IMR-90 (cell line): ENCODE results near the gene DTNA.
"Not testable (repeated sequence)": the region's sequence is repeated elsewhere in the genome, so short reads cannot be mapped to it uniquely, and the experiment has no call there.

ENCODE experiments used
- BHLHE40 ChIP-seq: fragments of 150-350 bp; IDR thresholded peaks from 2 replicates; pipeline ENCODE4 v1.6.1; 2016; ENCODE audit warnings: mild to moderate bottlenecking, low read depth, low read length
- CEBPB ChIP-seq: IDR thresholded peaks from 2 replicates; pipeline ENCODE4 v1.6.1; 2012; ENCODE audit warnings: low read depth, low read length, improper control_type of control experiment
- FOS ChIP-seq: fragments of 150-350 bp; IDR thresholded peaks from 2 replicates; pipeline ENCODE4 v1.6.1; 2016; ENCODE audit warnings: low read depth, low read length
- MAFK ChIP-seq: IDR thresholded peaks from 2 replicates; pipeline ENCODE4 v1.6.1; 2012; ENCODE audit warnings: low read depth, low read length, improper control_type of control experiment
- MAZ ChIP-seq: IDR thresholded peaks from 2 replicates; pipeline ENCODE4 v1.6.1; 2012; ENCODE audit warnings: low read depth, mild to moderate bottlenecking, low read length, improper control_type of control experiment, moderate library complexity, borderline replicate concordance
- MXI1 ChIP-seq: IDR thresholded peaks from 2 replicates; pipeline ENCODE4 v1.6.1; 2012; ENCODE audit warnings: low read depth, mild to moderate bottlenecking, low read length, moderate library complexity, borderline replicate concordance
- POLR2A ChIP-seq: IDR thresholded peaks from 2 replicates; pipeline ENCODE4 v1.6.1; 2012; ENCODE audit warnings: mild to moderate bottlenecking, low read depth, low read length
- RAD21 ChIP-seq: IDR thresholded peaks from 2 replicates; pipeline ENCODE4 v1.6.1; 2012; ENCODE audit warnings: low read length, improper control_type of control experiment
- RCOR1 ChIP-seq: IDR thresholded peaks from 2 replicates; pipeline ENCODE4 v1.6.1; 2012; ENCODE audit warnings: mild to moderate bottlenecking, low read length, improper control_type of control experiment; ENCODE audit not compliant: insufficient replicate concordance
- RFX5 ChIP-seq: IDR thresholded peaks from 2 replicates; pipeline ENCODE4 v1.8.0; 2012; ENCODE audit warnings: low read depth, mild to moderate bottlenecking, low read length, moderate library complexity
- SMC3 ChIP-seq: fragments of 150-350 bp; IDR thresholded peaks from 2 replicates; pipeline ENCODE4 v1.6.1; 2016; ENCODE audit warnings: low read depth, mild to moderate bottlenecking, antibody characterized with exemption, low read length, moderate library complexity
- TF ChIP-seq, protein P1 (sequence below): conservative IDR thresholded peaks from 2 replicates; pipeline ENCODE4 v1.5.1; 2012; ENCODE audit warnings: mild to moderate bottlenecking, low read depth, low read length, improper control_type of control experiment
- TF ChIP-seq, protein P2 (sequence below): fragments of 150-350 bp; IDR thresholded peaks from 2 replicates; pipeline ENCODE4 v1.6.1; 2017; ENCODE audit warnings: mild to moderate bottlenecking, antibody characterized with exemption, low read length, low read depth
- TF ChIP-seq, protein P3 (sequence below): fragments of 150-350 bp; IDR thresholded peaks from 2 replicates; pipeline ENCODE4 v1.6.1; 2016; ENCODE audit warnings: low read depth, mild to moderate bottlenecking, low read length, moderate library complexity, borderline replicate concordance

GRCh38 chr18:34922594-34922993, 212.5 kb downstream of the DTNA start:
- not testable (repeated sequence) for TF ChIP-seq RCOR1, CEBPB, POLR2A, MXI1, MAZ, RAD21, SMC3, MAFK, RFX5, FOS, BHLHE40
- TF ChIP-seq, protein P1, sequence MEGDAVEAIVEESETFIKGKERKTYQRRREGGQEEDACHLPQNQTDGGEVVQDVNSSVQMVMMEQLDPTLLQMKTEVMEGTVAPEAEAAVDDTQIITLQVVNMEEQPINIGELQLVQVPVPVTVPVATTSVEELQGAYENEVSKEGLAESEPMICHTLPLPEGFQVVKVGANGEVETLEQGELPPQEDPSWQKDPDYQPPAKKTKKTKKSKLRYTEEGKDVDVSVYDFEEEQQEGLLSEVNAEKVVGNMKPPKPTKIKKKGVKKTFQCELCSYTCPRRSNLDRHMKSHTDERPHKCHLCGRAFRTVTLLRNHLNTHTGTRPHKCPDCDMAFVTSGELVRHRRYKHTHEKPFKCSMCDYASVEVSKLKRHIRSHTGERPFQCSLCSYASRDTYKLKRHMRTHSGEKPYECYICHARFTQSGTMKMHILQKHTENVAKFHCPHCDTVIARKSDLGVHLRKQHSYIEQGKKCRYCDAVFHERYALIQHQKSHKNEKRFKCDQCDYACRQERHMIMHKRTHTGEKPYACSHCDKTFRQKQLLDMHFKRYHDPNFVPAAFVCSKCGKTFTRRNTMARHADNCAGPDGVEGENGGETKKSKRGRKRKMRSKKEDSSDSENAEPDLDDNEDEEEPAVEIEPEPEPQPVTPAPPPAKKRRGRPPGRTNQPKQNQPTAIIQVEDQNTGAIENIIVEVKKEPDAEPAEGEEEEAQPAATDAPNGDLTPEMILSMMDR: not testable (repeated sequence)
- TF ChIP-seq, protein P2, sequence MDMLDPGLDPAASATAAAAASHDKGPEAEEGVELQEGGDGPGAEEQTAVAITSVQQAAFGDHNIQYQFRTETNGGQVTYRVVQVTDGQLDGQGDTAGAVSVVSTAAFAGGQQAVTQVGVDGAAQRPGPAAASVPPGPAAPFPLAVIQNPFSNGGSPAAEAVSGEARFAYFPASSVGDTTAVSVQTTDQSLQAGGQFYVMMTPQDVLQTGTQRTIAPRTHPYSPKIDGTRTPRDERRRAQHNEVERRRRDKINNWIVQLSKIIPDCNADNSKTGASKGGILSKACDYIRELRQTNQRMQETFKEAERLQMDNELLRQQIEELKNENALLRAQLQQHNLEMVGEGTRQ: not testable (repeated sequence)
- TF ChIP-seq, protein P3, sequence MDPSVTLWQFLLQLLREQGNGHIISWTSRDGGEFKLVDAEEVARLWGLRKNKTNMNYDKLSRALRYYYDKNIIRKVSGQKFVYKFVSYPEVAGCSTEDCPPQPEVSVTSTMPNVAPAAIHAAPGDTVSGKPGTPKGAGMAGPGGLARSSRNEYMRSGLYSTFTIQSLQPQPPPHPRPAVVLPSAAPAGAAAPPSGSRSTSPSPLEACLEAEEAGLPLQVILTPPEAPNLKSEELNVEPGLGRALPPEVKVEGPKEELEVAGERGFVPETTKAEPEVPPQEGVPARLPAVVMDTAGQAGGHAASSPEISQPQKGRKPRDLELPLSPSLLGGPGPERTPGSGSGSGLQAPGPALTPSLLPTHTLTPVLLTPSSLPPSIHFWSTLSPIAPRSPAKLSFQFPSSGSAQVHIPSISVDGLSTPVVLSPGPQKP: not testable (repeated sequence)
